SK-N-SH (cell line): ENCODE results near the gene PCYT1A. TPM values are rescaled to one million over a fixed set of nuclear protein-coding genes. Genes with fewer than 3 reads are reported as not detected.

Experiments used
- CTCF ChIA-PET: fragments of 300-600, 350-600 bp; formaldehyde crosslinking; extraction: SDS; loops from one replicate; lab custom pipeline; 2021; lab: Yijun Ruan, JAX
- POLR2A ChIA-PET: fragments of 350-600 bp; sonication (Branson Sonifier 250); formaldehyde crosslinking; extraction: SDS; loops from one replicate; lab custom pipeline; 2020; ENCODE audit warnings: antibody characterized with exemption, inconsistent platforms; lab: Yijun Ruan, JAX
- DNase-seq: peaks from one replicate; pipeline ENCODE4 v3.0.0; 2012
- H2AFZ ChIP-seq: fragments of 200-600 bp; sonication (generic); 2 replicates; pipeline ENCODE4 v1.8.1; 2016; ENCODE audit warnings: antibody characterized with exemption, mild to moderate bottlenecking, low read depth
- H3F3A ChIP-seq: fragments of 200-600 bp; sonication (generic); replicated peaks from 2 replicates; pipeline ENCODE3; 2016; ENCODE audit warnings: antibody characterized with exemption, mild to moderate bottlenecking; ENCODE audit not compliant: insufficient read depth
- H3K27ac ChIP-seq, 2 experiments: fragments of 200-500 bp in 1 of 2; fragments of 200-600 bp in 1 of 2; sonication (Bioruptor generic) in 1 of 2; sonication (generic), shearing (Covaris generic) in 1 of 2; 2 replicates each; pipeline versions ENCODE4 v1.5.1 to v1.6.1; 2014 to 2016; ENCODE audit warnings: low read depth in 2 of 2, inconsistent platforms in 1 of 2, low read length in 1 of 2, mild to moderate bottlenecking in 1 of 2, mixed read lengths in 1 of 2
- H3K27me3 ChIP-seq: fragments of 200-600 bp; sonication (generic), shearing (Covaris generic); 2 replicates; pipeline ENCODE4 v1.6.1; 2016; ENCODE audit warnings: mixed run types; ENCODE audit not compliant: insufficient read depth
- H3K36me3 ChIP-seq, 2 experiments: fragments of 200-500 bp in 1 of 2; fragments of 200-600 bp in 1 of 2; sonication (Bioruptor generic) in 1 of 2; sonication (generic) in 1 of 2; replicated peaks in 1 of 2; 2 replicates each; pipeline versions ENCODE3 to v1.5.1; 2014 to 2016; ENCODE audit warnings: low read length in 1 of 2, mild to moderate bottlenecking in 1 of 2; ENCODE audit not compliant: insufficient read depth in 2 of 2, control insufficient read depth in 1 of 2
- H3K4me1 ChIP-seq, 2 experiments: fragments of 200-500 bp in 1 of 2; fragments of 200-600 bp in 1 of 2; sonication (Bioruptor generic) in 1 of 2; sonication (generic), shearing (Covaris generic) in 1 of 2; 2 replicates each; pipeline versions ENCODE4 v1.5.1 to v1.6.1; 2014 to 2016; ENCODE audit warnings: low read depth in 1 of 2, low read length in 1 of 2, mixed run types in 1 of 2; ENCODE audit not compliant: insufficient read depth in 2 of 2, control insufficient read depth in 1 of 2
- H3K4me2 ChIP-seq: fragments of 200-600 bp; sonication (generic), shearing (Covaris generic); 2 replicates; pipeline ENCODE4 v1.6.1; 2017; ENCODE audit warnings: mixed run types
- H3K4me3 ChIP-seq, 2 experiments: fragments of 200-500 bp in 1 of 2; fragments of 200-600 bp in 1 of 2; sonication (Bioruptor generic) in 1 of 2; sonication (generic), shearing (Covaris generic) in 1 of 2; 2 replicates each; pipeline versions ENCODE4 v1.5.1 to v1.8.1; 2014 to 2016; ENCODE audit warnings: low read depth in 2 of 2, inconsistent platforms in 1 of 2, low read length in 1 of 2, mild to moderate bottlenecking in 1 of 2, mixed read lengths in 1 of 2, moderate library complexity in 1 of 2
- H3K79me2 ChIP-seq: fragments of 200-600 bp; sonication (generic); 2 replicates; pipeline ENCODE4 v1.8.1; 2017; ENCODE audit warnings: mild to moderate bottlenecking; ENCODE audit not compliant: insufficient read depth
- H3K9ac ChIP-seq: fragments of 200-600 bp; sonication (generic); 2 replicates; pipeline ENCODE4 v1.6.1; 2017; ENCODE audit warnings: mixed run types
- H3K9me2 ChIP-seq: fragments of 200-600 bp; sonication (generic); 2 replicates; pipeline ENCODE4 v1.6.1; 2017; ENCODE audit warnings: mixed run types
- H3K9me3 ChIP-seq: fragments of 200-600 bp; sonication (generic); 2 replicates; pipeline ENCODE4 v1.6.1; 2017; ENCODE audit warnings: mixed run types, mild to moderate bottlenecking, moderate library complexity
- H4K20me1 ChIP-seq: fragments of 200-600 bp; sonication (generic); 2 replicates; pipeline ENCODE4 v1.6.1; 2017; ENCODE audit warnings: mild to moderate bottlenecking, mixed run types; ENCODE audit not compliant: insufficient read depth
- ELF1 ChIP-seq: IDR thresholded peaks from 2 replicates; pipeline ENCODE4 v1.4.0; 2012
- EP300 ChIP-seq, 2 experiments: IDR thresholded peaks; 2 replicates each; pipeline versions ENCODE4 v1.4.0 to v1.6.1; 2012; ENCODE audit warnings: borderline replicate concordance in 1 of 2, low read depth in 1 of 2, low read length in 1 of 2
- FOSL2 ChIP-seq: IDR thresholded peaks from 2 replicates; pipeline ENCODE4 v1.4.0; 2012; ENCODE audit warnings: low read depth, mild to moderate bottlenecking, moderate library complexity, borderline replicate concordance
- FOXJ3 ChIP-seq: sonication (generic); formaldehyde crosslinking; IDR thresholded peaks from 2 replicates; pipeline ENCODE4 v1.5.1; 2020; ENCODE audit warnings: mild to moderate bottlenecking, missing genetic modification reagents
- FOXM1 ChIP-seq: IDR thresholded peaks from 2 replicates; pipeline ENCODE4 v1.4.0; 2012; ENCODE audit warnings: low read depth, mild to moderate bottlenecking
- GABPA ChIP-seq: IDR thresholded peaks from 2 replicates; pipeline ENCODE4 v1.4.0; 2012; ENCODE audit warnings: low read depth, mild to moderate bottlenecking
- NFIC ChIP-seq: IDR thresholded peaks from 2 replicates; pipeline ENCODE4 v1.4.0; 2012; ENCODE audit warnings: borderline replicate concordance
- NRF1 ChIP-seq: IDR thresholded peaks from 2 replicates; pipeline ENCODE4 v1.6.1; 2012; ENCODE audit warnings: low read depth, mild to moderate bottlenecking, low read length
- RAD21 ChIP-seq: IDR thresholded peaks from 2 replicates; pipeline ENCODE4 v1.6.1; 2012; ENCODE audit warnings: mild to moderate bottlenecking, low read length
- RCOR1 ChIP-seq: fragments of 150-350 bp; IDR thresholded peaks from 2 replicates; pipeline ENCODE4 v1.6.1; 2017; ENCODE audit warnings: antibody characterized with exemption, low read length
- RXRA ChIP-seq: IDR thresholded peaks from 2 replicates; pipeline ENCODE4 v1.4.0; 2012; ENCODE audit warnings: low read depth, mild to moderate bottlenecking, borderline replicate concordance
- SIN3A ChIP-seq: IDR thresholded peaks from 2 replicates; pipeline ENCODE4 v1.6.1; 2012; ENCODE audit warnings: low read depth, mild to moderate bottlenecking, low read length, moderate library complexity, borderline replicate concordance
- YY1 ChIP-seq: IDR thresholded peaks from 2 replicates; pipeline ENCODE4 v1.4.0; 2012; ENCODE audit warnings: low read depth, mild to moderate bottlenecking
- WGBS: methylation state at CpG from one replicate; pipeline ENCODE4 v1.1.6; 2017; ENCODE audit warnings: low lambda C conversion rate; 5-methylcytosine and 5-hydroxymethylcytosine counted together
- polyA plus RNA-seq, 3 experiments: library from polyadenylated mRNA; depleted of rRNA; stranded (reverse); fragments of >200 nt; gene quantifications; 2 replicates each; pipeline ENCODE4 v1.2.3, GENCODE V29; 2012
- TF ChIP-seq, protein P1 (sequence below): IDR thresholded peaks from 2 replicates; pipeline ENCODE4 v1.4.0; 2012; ENCODE audit warnings: low read depth, borderline replicate concordance
- TF ChIP-seq, protein P2 (sequence below): fragments of 200-600 bp; sonication (generic); IDR thresholded peaks from 2 replicates; pipeline ENCODE4 v1.6.1; 2017; ENCODE audit warnings: antibody characterized with exemption, mild to moderate bottlenecking, moderate library complexity
- TF ChIP-seq, protein P3 (sequence below): fragments of 150-350 bp; IDR thresholded peaks from 2 replicates; pipeline ENCODE4 v1.6.1; 2017; ENCODE audit warnings: antibody characterized with exemption, low read length, low read depth, borderline replicate concordance
- TF ChIP-seq, protein P4 (sequence below): IDR thresholded peaks from 2 replicates; pipeline ENCODE4; 2012
- TF ChIP-seq, protein P5 (sequence below): IDR thresholded peaks from 2 replicates; pipeline ENCODE4 v1.6.1; 2012; ENCODE audit warnings: mild to moderate bottlenecking, low read depth, low read length, moderate library complexity
- TF ChIP-seq, protein P6 (sequence below): fragments of 150-350 bp; IDR thresholded peaks from 2 replicates; pipeline ENCODE4 v1.6.1; 2016; ENCODE audit warnings: mild to moderate bottlenecking, low read depth, low read length
- TF ChIP-seq, protein P7 (sequence below): IDR thresholded peaks from 2 replicates; pipeline ENCODE4 v1.4.0; 2012; ENCODE audit warnings: low read depth

Gene PCYT1A
- polyA plus RNA-seq, 1 of the 3 experiments (the other 2 are of a cell fraction) = 45.9 TPM

DNA sequence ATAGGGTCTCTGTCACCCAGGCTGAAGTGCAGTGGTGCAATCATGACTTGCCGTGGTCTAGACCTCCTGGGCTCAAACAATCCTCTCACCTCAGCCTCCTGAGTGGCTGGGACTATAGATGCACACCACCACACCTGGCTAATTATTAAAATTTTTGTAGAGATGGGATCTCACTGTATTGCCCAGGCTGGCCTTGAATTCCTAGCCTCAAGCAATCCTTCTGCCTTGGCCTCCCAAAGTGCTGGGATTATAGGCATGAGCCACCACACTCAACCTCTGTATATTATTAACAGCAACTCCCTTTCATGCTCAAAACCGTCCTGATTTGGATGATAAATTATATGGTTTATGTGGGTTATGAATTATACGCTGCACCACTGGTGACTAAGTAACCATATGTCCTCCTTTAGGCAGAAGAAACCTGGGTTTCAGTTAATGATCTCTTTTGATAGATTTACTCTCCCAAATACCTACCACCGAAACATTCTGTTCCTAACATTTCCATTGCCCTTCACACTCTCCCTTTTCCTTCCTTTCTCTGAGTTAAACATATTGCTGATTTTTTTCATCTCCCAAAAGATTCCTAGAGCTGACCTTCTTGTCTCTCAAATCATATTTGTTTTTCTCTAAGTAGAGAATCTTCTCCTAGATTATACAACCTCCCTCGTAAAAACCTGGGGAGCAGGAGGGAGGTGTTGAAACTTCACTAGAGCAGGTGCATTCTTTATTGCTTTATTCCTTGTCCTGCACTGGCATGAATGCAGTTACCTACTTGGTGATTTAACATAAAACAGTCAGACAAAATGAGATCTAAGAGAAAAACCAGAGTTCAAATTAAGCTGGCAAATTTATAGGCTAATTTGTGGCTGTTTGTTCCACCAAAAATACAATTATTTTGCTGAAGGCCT is 32.9 kb downstream of the PCYT1A start:
- Histone ChIP-seq H3F3A (peaks cover 14% of the 10 kb centered on the region), H3K36me3 (peaks cover 15 to 26% of the 10 kb centered on the region in 2 experiments), H3K4me3 (no peak overlapping the region), H3K9me2 (no peaks in the 10 kb centered on the region), H3K4me2 (no peak overlapping the region), H4K20me1 (no peaks in the 10 kb centered on the region), H3K4me1 (no peaks in the 10 kb centered on the region), H3K9ac (no peak overlapping the region), H3K27ac (no peak overlapping the region), H2AFZ (no peak overlapping the region), H3K9me3 (no peaks in the 10 kb centered on the region), H3K79me2 (peaks cover 24% of the 10 kb centered on the region), H3K27me3 (no peaks in the 10 kb centered on the region)
- 91% methylated on average over 5 of the region's 5 CpGs for WGBS
- no peak for DNase-seq
- TF ChIP-seq, protein P1, sequence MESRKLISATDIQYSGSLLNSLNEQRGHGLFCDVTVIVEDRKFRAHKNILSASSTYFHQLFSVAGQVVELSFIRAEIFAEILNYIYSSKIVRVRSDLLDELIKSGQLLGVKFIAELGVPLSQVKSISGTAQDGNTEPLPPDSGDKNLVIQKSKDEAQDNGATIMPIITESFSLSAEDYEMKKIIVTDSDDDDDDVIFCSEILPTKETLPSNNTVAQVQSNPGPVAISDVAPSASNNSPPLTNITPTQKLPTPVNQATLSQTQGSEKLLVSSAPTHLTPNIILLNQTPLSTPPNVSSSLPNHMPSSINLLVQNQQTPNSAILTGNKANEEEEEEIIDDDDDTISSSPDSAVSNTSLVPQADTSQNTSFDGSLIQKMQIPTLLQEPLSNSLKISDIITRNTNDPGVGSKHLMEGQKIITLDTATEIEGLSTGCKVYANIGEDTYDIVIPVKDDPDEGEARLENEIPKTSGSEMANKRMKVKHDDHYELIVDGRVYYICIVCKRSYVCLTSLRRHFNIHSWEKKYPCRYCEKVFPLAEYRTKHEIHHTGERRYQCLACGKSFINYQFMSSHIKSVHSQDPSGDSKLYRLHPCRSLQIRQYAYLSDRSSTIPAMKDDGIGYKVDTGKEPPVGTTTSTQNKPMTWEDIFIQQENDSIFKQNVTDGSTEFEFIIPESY = no peak
- no peak for TF ChIP-seq GABPA
- no peak for TF ChIP-seq RAD21
- no peak for TF ChIP-seq SIN3A
- TF ChIP-seq, protein P2, sequence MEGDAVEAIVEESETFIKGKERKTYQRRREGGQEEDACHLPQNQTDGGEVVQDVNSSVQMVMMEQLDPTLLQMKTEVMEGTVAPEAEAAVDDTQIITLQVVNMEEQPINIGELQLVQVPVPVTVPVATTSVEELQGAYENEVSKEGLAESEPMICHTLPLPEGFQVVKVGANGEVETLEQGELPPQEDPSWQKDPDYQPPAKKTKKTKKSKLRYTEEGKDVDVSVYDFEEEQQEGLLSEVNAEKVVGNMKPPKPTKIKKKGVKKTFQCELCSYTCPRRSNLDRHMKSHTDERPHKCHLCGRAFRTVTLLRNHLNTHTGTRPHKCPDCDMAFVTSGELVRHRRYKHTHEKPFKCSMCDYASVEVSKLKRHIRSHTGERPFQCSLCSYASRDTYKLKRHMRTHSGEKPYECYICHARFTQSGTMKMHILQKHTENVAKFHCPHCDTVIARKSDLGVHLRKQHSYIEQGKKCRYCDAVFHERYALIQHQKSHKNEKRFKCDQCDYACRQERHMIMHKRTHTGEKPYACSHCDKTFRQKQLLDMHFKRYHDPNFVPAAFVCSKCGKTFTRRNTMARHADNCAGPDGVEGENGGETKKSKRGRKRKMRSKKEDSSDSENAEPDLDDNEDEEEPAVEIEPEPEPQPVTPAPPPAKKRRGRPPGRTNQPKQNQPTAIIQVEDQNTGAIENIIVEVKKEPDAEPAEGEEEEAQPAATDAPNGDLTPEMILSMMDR = no peak
- TF ChIP-seq FOXM1 = no peak
- TF ChIP-seq, protein P3, sequence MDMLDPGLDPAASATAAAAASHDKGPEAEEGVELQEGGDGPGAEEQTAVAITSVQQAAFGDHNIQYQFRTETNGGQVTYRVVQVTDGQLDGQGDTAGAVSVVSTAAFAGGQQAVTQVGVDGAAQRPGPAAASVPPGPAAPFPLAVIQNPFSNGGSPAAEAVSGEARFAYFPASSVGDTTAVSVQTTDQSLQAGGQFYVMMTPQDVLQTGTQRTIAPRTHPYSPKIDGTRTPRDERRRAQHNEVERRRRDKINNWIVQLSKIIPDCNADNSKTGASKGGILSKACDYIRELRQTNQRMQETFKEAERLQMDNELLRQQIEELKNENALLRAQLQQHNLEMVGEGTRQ = no peak
- TF ChIP-seq, protein P4, sequence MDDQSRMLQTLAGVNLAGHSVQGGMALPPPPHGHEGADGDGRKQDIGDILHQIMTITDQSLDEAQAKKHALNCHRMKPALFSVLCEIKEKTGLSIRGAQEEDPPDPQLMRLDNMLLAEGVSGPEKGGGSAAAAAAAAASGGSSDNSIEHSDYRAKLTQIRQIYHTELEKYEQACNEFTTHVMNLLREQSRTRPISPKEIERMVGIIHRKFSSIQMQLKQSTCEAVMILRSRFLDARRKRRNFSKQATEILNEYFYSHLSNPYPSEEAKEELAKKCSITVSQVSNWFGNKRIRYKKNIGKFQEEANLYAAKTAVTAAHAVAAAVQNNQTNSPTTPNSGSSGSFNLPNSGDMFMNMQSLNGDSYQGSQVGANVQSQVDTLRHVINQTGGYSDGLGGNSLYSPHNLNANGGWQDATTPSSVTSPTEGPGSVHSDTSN = no peak
- TF ChIP-seq, protein P5, sequence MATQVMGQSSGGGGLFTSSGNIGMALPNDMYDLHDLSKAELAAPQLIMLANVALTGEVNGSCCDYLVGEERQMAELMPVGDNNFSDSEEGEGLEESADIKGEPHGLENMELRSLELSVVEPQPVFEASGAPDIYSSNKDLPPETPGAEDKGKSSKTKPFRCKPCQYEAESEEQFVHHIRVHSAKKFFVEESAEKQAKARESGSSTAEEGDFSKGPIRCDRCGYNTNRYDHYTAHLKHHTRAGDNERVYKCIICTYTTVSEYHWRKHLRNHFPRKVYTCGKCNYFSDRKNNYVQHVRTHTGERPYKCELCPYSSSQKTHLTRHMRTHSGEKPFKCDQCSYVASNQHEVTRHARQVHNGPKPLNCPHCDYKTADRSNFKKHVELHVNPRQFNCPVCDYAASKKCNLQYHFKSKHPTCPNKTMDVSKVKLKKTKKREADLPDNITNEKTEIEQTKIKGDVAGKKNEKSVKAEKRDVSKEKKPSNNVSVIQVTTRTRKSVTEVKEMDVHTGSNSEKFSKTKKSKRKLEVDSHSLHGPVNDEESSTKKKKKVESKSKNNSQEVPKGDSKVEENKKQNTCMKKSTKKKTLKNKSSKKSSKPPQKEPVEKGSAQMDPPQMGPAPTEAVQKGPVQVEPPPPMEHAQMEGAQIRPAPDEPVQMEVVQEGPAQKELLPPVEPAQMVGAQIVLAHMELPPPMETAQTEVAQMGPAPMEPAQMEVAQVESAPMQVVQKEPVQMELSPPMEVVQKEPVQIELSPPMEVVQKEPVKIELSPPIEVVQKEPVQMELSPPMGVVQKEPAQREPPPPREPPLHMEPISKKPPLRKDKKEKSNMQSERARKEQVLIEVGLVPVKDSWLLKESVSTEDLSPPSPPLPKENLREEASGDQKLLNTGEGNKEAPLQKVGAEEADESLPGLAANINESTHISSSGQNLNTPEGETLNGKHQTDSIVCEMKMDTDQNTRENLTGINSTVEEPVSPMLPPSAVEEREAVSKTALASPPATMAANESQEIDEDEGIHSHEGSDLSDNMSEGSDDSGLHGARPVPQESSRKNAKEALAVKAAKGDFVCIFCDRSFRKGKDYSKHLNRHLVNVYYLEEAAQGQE = no peak
- TF ChIP-seq, protein P6, sequence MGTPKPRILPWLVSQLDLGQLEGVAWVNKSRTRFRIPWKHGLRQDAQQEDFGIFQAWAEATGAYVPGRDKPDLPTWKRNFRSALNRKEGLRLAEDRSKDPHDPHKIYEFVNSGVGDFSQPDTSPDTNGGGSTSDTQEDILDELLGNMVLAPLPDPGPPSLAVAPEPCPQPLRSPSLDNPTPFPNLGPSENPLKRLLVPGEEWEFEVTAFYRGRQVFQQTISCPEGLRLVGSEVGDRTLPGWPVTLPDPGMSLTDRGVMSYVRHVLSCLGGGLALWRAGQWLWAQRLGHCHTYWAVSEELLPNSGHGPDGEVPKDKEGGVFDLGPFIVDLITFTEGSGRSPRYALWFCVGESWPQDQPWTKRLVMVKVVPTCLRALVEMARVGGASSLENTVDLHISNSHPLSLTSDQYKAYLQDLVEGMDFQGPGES = no peak
- TF ChIP-seq, protein P7, sequence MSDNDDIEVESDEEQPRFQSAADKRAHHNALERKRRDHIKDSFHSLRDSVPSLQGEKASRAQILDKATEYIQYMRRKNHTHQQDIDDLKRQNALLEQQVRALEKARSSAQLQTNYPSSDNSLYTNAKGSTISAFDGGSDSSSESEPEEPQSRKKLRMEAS = no peak
- no peak for TF ChIP-seq FOXJ3 (CRISPR knock-in tag)
- TF ChIP-seq EP300 (IDR thresholded peaks at IDR 0.05; ENCODE audit: borderline replicate concordance in 1 of 2, low read depth in 1 of 2, low read length in 1 of 2) = no peak
- no peak for TF ChIP-seq NRF1
- TF ChIP-seq ELF1 = no peak
- no peak for TF ChIP-seq FOSL2
- TF ChIP-seq YY1 = no peak
- no peak for TF ChIP-seq RCOR1
- TF ChIP-seq NFIC = no peak
- TF ChIP-seq RXRA = no peak
- ChIA-PET CTCF (interaction anchor here (0.9 to 2.2 kb wide), 12 partner anchors 13 to 431 kb away, joined by 3 to 10 read pairs (median 5); no protein-coding TSS in a partner anchor), POLR2A (no interaction called here)
